ENCODE measurements around the gene RBSN.

GRCh38 chr3:15033103-15033502 lies 65.8 kb downstream of the RBSN start:
- TF ChIP-seq EZH2 (IDR thresholded peaks at IDR 0.05), result no peak
- TF ChIP-seq CTCF (IDR thresholded peaks at IDR 0.05), result no peak
